ENCODE measurements around the gene UBE2L3.

The UBE2L3 gene

GRCh38 chr22:21665047-21665851 lies 97.7 kb downstream of the UBE2L3 start:
- H3K27me3 ChIP-seq (ENCODE audit: insufficient read depth, low read length): no peaks in the 10 kb centered on the region; the same call in 1 of the 2 replicates
- no peaks in the 10 kb centered on the region for H3K9me2 ChIP-seq (ENCODE audit: low read depth, low read length)
- no peaks in the 10 kb centered on the region for H3F3A ChIP-seq (ENCODE audit: insufficient read depth, low read length)
- peaks cover 30% of the 10 kb centered on the region for H3K4me1 ChIP-seq (ENCODE audit: insufficient read depth, low read length, severe bottlenecking)
- no peaks in the 10 kb centered on the region for H4K20me1 ChIP-seq (ENCODE audit: insufficient read depth, low read length)
- H3K79me2 ChIP-seq (ENCODE audit: insufficient read depth, low read length): peaks cover 4% of the 10 kb centered on the region; the same call in 1 of the 2 replicates
- H3K4me2 ChIP-seq (ENCODE audit: low read length): peak overlapping the region; percentile 89
- peaks cover 1% of the 10 kb centered on the region; the same call in 1 of the 2 replicates for H3K36me3 ChIP-seq (ENCODE audit: insufficient read depth, low read length)
- H3K9ac ChIP-seq (ENCODE audit: low read length): peak overlapping the region; percentile 75
- peak overlapping the region; percentile 79 for H3K4me3 ChIP-seq (ENCODE audit: low read depth, low read length, poor library complexity, severe bottlenecking)
- peak overlapping the region; percentile 66; the same call in 1 of the 2 replicates for H2AFZ ChIP-seq (ENCODE audit: low read length)
- TF ChIP-seq CTCF (IDR thresholded peaks at IDR 0.05; ENCODE audit: low read length): no peak
- no peak for TF ChIP-seq EZH2 (IDR thresholded peaks at IDR 0.05; ENCODE audit: borderline replicate concordance, low read length)
- peak overlapping the region; percentile 83 for H3K27ac ChIP-seq (ENCODE audit: low read depth, low read length, poor library complexity, severe bottlenecking)
- H3K9me3 ChIP-seq (ENCODE audit: low read length): no peaks in the 10 kb centered on the region

- H2AFZ ChIP-seq (ENCODE audit: low read length): no peak overlapping the region
- H3K9me2 ChIP-seq (ENCODE audit: low read depth, low read length): no peaks in the 10 kb centered on the region
- peaks cover 35% of the 10 kb centered on the region for H3K4me1 ChIP-seq (ENCODE audit: insufficient read depth, low read length, severe bottlenecking)
- H3K79me2 ChIP-seq (ENCODE audit: insufficient read depth, low read length): peaks cover 4% of the 10 kb centered on the region; the same call in 1 of the 2 replicates
- peak overlapping the region; percentile 83 for H3K27ac ChIP-seq (ENCODE audit: low read depth, low read length, poor library complexity, severe bottlenecking)
- H3K4me3 ChIP-seq (ENCODE audit: low read depth, low read length, poor library complexity, severe bottlenecking): peak overlapping the region; percentile 79
- no peaks in the 10 kb centered on the region for H3K9me3 ChIP-seq (ENCODE audit: low read length)
- peak overlapping the region; percentile 89 for H3K4me2 ChIP-seq (ENCODE audit: low read length)
- H3F3A ChIP-seq (ENCODE audit: insufficient read depth, low read length): no peaks in the 10 kb centered on the region
- no peaks in the 10 kb centered on the region for H4K20me1 ChIP-seq (ENCODE audit: insufficient read depth, low read length)
- H3K9ac ChIP-seq (ENCODE audit: low read length): peak overlapping the region; percentile 75
- H3K27me3 ChIP-seq (ENCODE audit: insufficient read depth, low read length): no peaks in the 10 kb centered on the region; the same call in 1 of the 2 replicates
- TF ChIP-seq EZH2 (IDR thresholded peaks at IDR 0.05; ENCODE audit: borderline replicate concordance, low read length) (no peak), CTCF (IDR thresholded peaks at IDR 0.05; ENCODE audit: low read length) (no peak)
- H3K36me3 ChIP-seq (ENCODE audit: insufficient read depth, low read length): peaks cover 17% of the 10 kb centered on the region; the same call in 1 of the 2 replicates
Observed at GRCh38 chr22:21666786-21667185, 99.3 kb downstream of the UBE2L3 start.

GRCh38 chr22:21669026-21669425 lies 101.5 kb downstream of the UBE2L3 start:
- no peak overlapping the region for H3K4me3 ChIP-seq (ENCODE audit: low read depth, low read length, poor library complexity, severe bottlenecking)
- peaks cover 4% of the 10 kb centered on the region; the same call in 1 of the 2 replicates for H3K79me2 ChIP-seq (ENCODE audit: insufficient read depth, low read length)
- H3K9ac ChIP-seq (ENCODE audit: low read length): no peak overlapping the region
- no peak for TF ChIP-seq CTCF (IDR thresholded peaks at IDR 0.05; ENCODE audit: low read length)
- peaks cover 38% of the 10 kb centered on the region for H3K36me3 ChIP-seq (ENCODE audit: insufficient read depth, low read length)
- H3F3A ChIP-seq (ENCODE audit: insufficient read depth, low read length): no peaks in the 10 kb centered on the region
- no peaks in the 10 kb centered on the region for H4K20me1 ChIP-seq (ENCODE audit: insufficient read depth, low read length)
- peak overlapping the region; percentile 44; the same call in 1 of the 2 replicates for H3K4me2 ChIP-seq (ENCODE audit: low read length)
- H3K9me3 ChIP-seq (ENCODE audit: low read length): no peaks in the 10 kb centered on the region
- H2AFZ ChIP-seq (ENCODE audit: low read length): no peak overlapping the region
- peak overlapping the region; percentile 37 for H3K27ac ChIP-seq (ENCODE audit: low read depth, low read length, poor library complexity, severe bottlenecking)
- H3K9me2 ChIP-seq (ENCODE audit: low read depth, low read length): no peaks in the 10 kb centered on the region
- no peaks in the 10 kb centered on the region for H3K27me3 ChIP-seq (ENCODE audit: insufficient read depth, low read length)
- H3K4me1 ChIP-seq (ENCODE audit: insufficient read depth, low read length, severe bottlenecking): peaks cover 35% of the 10 kb centered on the region

All from OCI-LY1 (cell line).